ENCODE data around the gene SUV39H2. TPM values are rescaled to one million over a fixed set of nuclear protein-coding genes. Genes with fewer than 3 reads are reported as not detected.

SUV39H2 gene
- total and polyA plus RNA-seq, 2 experiments from 2014 or later, result 8.0 to 15.5 TPM

- Histone ChIP-seq H3K4me3 (peak overlapping the region; percentile 31), H3K36me3 (replicated peaks; ENCODE audit: insufficient read depth, low read depth) (no peaks in the 10 kb centered on the region), H3K9me3 (ENCODE audit: low read depth) (no peaks in the 10 kb centered on the region), H2AFZ (peak overlapping the region; percentile 86), H3K9me2 (replicated peaks; ENCODE audit: insufficient read depth) (no peaks in the 10 kb centered on the region), H3K4me2 (peak overlapping the region; percentile 85), H3K27me3 (no peaks in the 10 kb centered on the region), H3K4me1 (ENCODE audit: insufficient read depth) (peaks cover 12% of the 10 kb centered on the region), H4K20me1 (ENCODE audit: insufficient read depth, poor library complexity, severe bottlenecking) (no peaks in the 10 kb centered on the region), H3K79me2 (peaks cover 43% of the 10 kb centered on the region), H3K27ac (peak overlapping the region; percentile 89)
- DNase-seq (ENCODE audit: low spot score), result peak; percentile 63
- TF ChIP-seq EZH2phosphoT487 (IDR thresholded peaks at IDR 0.05; ENCODE audit: low read depth, severe bottlenecking, unreplicated experiment) (no peak), CTCF (IDR thresholded peaks at IDR 0.05; ENCODE audit: poor library complexity) (no peak), EZH2 (IDR thresholded peaks at IDR 0.05; ENCODE audit: borderline replicate concordance) (no peak)
- under 1% methylated on average over 32 of the region's 32 CpGs for WGBS (ENCODE audit: low lambda C conversion rate, missing lambda C conversion rate)
Observed at GRCh38 chr10:14953424-14954000, 74.8 kb downstream of the SUV39H2 start.

Other genes with a start within 250 kb of the SUV39H2 start
- gene FAM107B, start 104.0 kb upstream of the SUV39H2 start, total RNA-seq, result 84.8 and 85.5 TPM in 2 replicates
- 73.3 and 85.9 TPM in 2 replicates for gene FAM107B, start 104.0 kb upstream of the SUV39H2 start, polyA plus RNA-seq
- 3.1 and 7.6 TPM in 2 replicates for gene CDNF, start 40.8 kb upstream of the SUV39H2 start, total RNA-seq
- gene CDNF, start 40.8 kb upstream of the SUV39H2 start, polyA plus RNA-seq, result 2.3 and 2.4 TPM in 2 replicates
- 12.8 and 20.2 TPM in 2 replicates for gene HSPA14, start 40.6 kb upstream of the SUV39H2 start, total RNA-seq
- gene HSPA14, start 40.6 kb upstream of the SUV39H2 start, polyA plus RNA-seq, result 9.9 and 13.8 TPM in 2 replicates
- 13.3 and 14.0 TPM in 2 replicates for gene MSANTD7, start 40.6 kb upstream of the SUV39H2 start, total RNA-seq
- gene MSANTD7, start 40.6 kb upstream of the SUV39H2 start, polyA plus RNA-seq, result 9.2 and 11.6 TPM in 2 replicates
- 7.8 and 11.8 TPM in 2 replicates for gene DCLRE1C, start 75.2 kb downstream of the SUV39H2 start, total RNA-seq
- gene DCLRE1C, start 75.2 kb downstream of the SUV39H2 start, polyA plus RNA-seq, result 7.9 and 8.0 TPM in 2 replicates
- not detected in 2 replicates for gene MEIG1, start 80.5 kb downstream of the SUV39H2 start, total RNA-seq
- gene MEIG1, start 80.5 kb downstream of the SUV39H2 start, polyA plus RNA-seq, result 0.27 and 2.1 TPM in 2 replicates
- not detected in 2 replicates for gene OLAH, start 165.1 kb downstream of the SUV39H2 start, total RNA-seq
- gene OLAH, start 165.1 kb downstream of the SUV39H2 start, polyA plus RNA-seq, result not detected in 2 replicates
- 1.8 and 1.9 TPM in 2 replicates for gene ACBD7, start 209.9 kb downstream of the SUV39H2 start, total RNA-seq
- gene ACBD7, start 209.9 kb downstream of the SUV39H2 start, polyA plus RNA-seq, result 0.36 and 0.38 TPM in 2 replicates
- gene RPP38, start 218.5 kb downstream of the SUV39H2 start, total RNA-seq, result 13.9 and 18.2 TPM in 2 replicates
- gene RPP38, start 218.5 kb downstream of the SUV39H2 start, polyA plus RNA-seq, result 26.4 and 27.3 TPM in 2 replicates

All from hepatocyte (in vitro differentiated cells).